IMR-90 (cell line): ENCODE measurements around the gene CCL19. TPM values are rescaled to one million over a fixed set of nuclear protein-coding genes. Genes with fewer than 3 reads are reported as not detected.

Source experiments
- ATAC-seq: fragments of 200-7000 bp; cut with Tn5 transposase; 2 replicates; pipeline ENCODE4 v1.9.1; 2020; ENCODE audit warnings: low read depth, mild to moderate bottlenecking, moderate library complexity
- BruUV-seq: library from RNA; stranded (reverse); fragments of 400-500 nt; replicated peaks from 2 replicates; lab custom pipeline; 2021; lab: Mats Ljungman, UMichigan
- CTCF ChIA-PET: fragments of 300-600 bp; formaldehyde crosslinking; extraction: SDS; loops from one replicate; lab custom pipeline; 2021; ENCODE audit warnings: antibody characterized with exemption; lab: Yijun Ruan, JAX
- POLR2A ChIA-PET: fragments of 300-600 bp; sonication (Branson Sonifier 250); formaldehyde crosslinking; loops from one replicate; lab custom pipeline; 2022; ENCODE audit warnings: antibody characterized with exemption; ENCODE audit not compliant: unreplicated experiment; lab: Charles Lee
- DNase-seq: peaks from one replicate; pipeline ENCODE4 v3.0.0; 2013
- H2AFZ ChIP-seq: replicated peaks from 2 replicates; pipeline ENCODE3; 2013; ENCODE audit warnings: low read length, mild to moderate bottlenecking; ENCODE audit not compliant: poor library complexity
- H2AK5ac ChIP-seq: 2 replicates; pipeline ENCODE4 v1.6.1; 2013; ENCODE audit warnings: low read depth, low read length, inconsistent platforms
- H2AK9ac ChIP-seq: replicated peaks from 2 replicates; pipeline ENCODE3; 2013; ENCODE audit warnings: mild to moderate bottlenecking, low read depth, low read length, moderate library complexity; ENCODE audit not compliant: poor library complexity
- H2BK120ac ChIP-seq: 2 replicates; pipeline ENCODE4 v1.6.1; 2013; ENCODE audit warnings: low read depth, low read length, inconsistent platforms
- H2BK15ac ChIP-seq: 3 replicates; pipeline ENCODE4 v1.6.1; 2013; ENCODE audit warnings: low read depth, low read length, inconsistent platforms
- H2BK20ac ChIP-seq: 2 replicates; pipeline ENCODE4 v1.6.1; 2013; ENCODE audit warnings: low read depth, mild to moderate bottlenecking, inconsistent platforms, low read length, moderate library complexity
- H2BK5ac ChIP-seq: 2 replicates; pipeline ENCODE4 v1.6.1; 2013; ENCODE audit warnings: mild to moderate bottlenecking, low read depth, low read length, inconsistent platforms; ENCODE audit not compliant: poor library complexity, severe bottlenecking
- H3K14ac ChIP-seq: replicated peaks from 2 replicates; pipeline ENCODE4 v1.6.1; 2013; ENCODE audit warnings: low read depth, low read length, inconsistent platforms
- H3K18ac ChIP-seq: 2 replicates; pipeline ENCODE4 v1.6.1; 2013; ENCODE audit warnings: low read depth, low read length, control low read depth
- H3K23ac ChIP-seq: 2 replicates; pipeline ENCODE4 v1.6.1; 2013; ENCODE audit warnings: low read depth, low read length, inconsistent platforms
- H3K27ac ChIP-seq: 2 replicates; pipeline ENCODE4 v1.5.1; 2013; ENCODE audit warnings: mild to moderate bottlenecking, control low read depth, low read length; ENCODE audit not compliant: insufficient read depth
- H3K27me3 ChIP-seq: 2 replicates; pipeline ENCODE4 v1.6.1; 2013; ENCODE audit warnings: low read length; ENCODE audit not compliant: control insufficient read depth, insufficient read depth
- H3K36me3 ChIP-seq: 2 replicates; pipeline ENCODE4 v1.6.1; 2013; ENCODE audit warnings: low read length, mixed read lengths; ENCODE audit not compliant: control insufficient read depth, insufficient read depth
- H3K4ac ChIP-seq: 2 replicates; pipeline ENCODE4 v1.6.1; 2013; ENCODE audit warnings: low read depth, low read length, inconsistent platforms
- H3K4me1 ChIP-seq: 2 replicates; pipeline ENCODE4 v1.6.1; 2013; ENCODE audit warnings: low read length, mixed read lengths; ENCODE audit not compliant: control insufficient read depth, insufficient read depth
- H3K4me2 ChIP-seq: 2 replicates; pipeline ENCODE4 v1.6.1; 2013; ENCODE audit warnings: low read depth, mild to moderate bottlenecking, control low read depth, low read length, moderate library complexity
- H3K4me3 ChIP-seq: 2 replicates; pipeline ENCODE4 v1.5.1; 2013; ENCODE audit warnings: low read depth, mild to moderate bottlenecking, control low read depth, low read length, moderate library complexity; ENCODE audit not compliant: insufficient read depth
- H3K56ac ChIP-seq: 2 replicates; pipeline ENCODE4 v1.6.1; 2013; ENCODE audit warnings: low read length, inconsistent platforms; ENCODE audit not compliant: insufficient read depth; ENCODE audit errors: extremely low read depth
- H3K79me1 ChIP-seq, 2 experiments: 2 replicates each; pipeline ENCODE4 v1.6.1; 2013; ENCODE audit warnings: low read length in 2 of 2, inconsistent platforms in 1 of 2, low read depth in 1 of 2
- H3K9ac ChIP-seq: 2 replicates; pipeline ENCODE4 v1.6.1; 2013; ENCODE audit warnings: low read depth, low read length, control low read depth
- H3K9me1 ChIP-seq: 2 replicates; pipeline ENCODE4 v1.6.1; 2013; ENCODE audit warnings: low read length, inconsistent platforms; ENCODE audit not compliant: insufficient read depth
- H3K9me3 ChIP-seq: 2 replicates; pipeline ENCODE4 v1.6.1; 2013; ENCODE audit warnings: low read length; ENCODE audit not compliant: control insufficient read depth, insufficient read depth
- H4K20me1 ChIP-seq: 2 replicates; pipeline ENCODE4 v1.6.1; 2013; ENCODE audit warnings: low read length, inconsistent platforms; ENCODE audit not compliant: insufficient read depth
- H4K5ac ChIP-seq: 2 replicates; pipeline ENCODE4 v1.6.1; 2013; ENCODE audit warnings: mild to moderate bottlenecking, low read depth, low read length, control low read depth
- H4K8ac ChIP-seq, 2 experiments: 2 replicates each; pipeline ENCODE4 v1.6.1; 2013; ENCODE audit warnings: low read depth in 2 of 2, low read length in 2 of 2, control low read depth in 1 of 2, inconsistent platforms in 1 of 2
- H4K91ac ChIP-seq: 2 replicates; pipeline ENCODE4 v1.6.1; 2013; ENCODE audit warnings: low read depth, low read length, inconsistent platforms; ENCODE audit not compliant: insufficient read depth
- CEBPB ChIP-seq: IDR thresholded peaks from 2 replicates; pipeline ENCODE4 v1.6.1; 2012; ENCODE audit warnings: low read depth, low read length, improper control_type of control experiment
- CHD1 ChIP-seq: IDR thresholded peaks from 2 replicates; pipeline ENCODE4 v1.6.1; 2012; ENCODE audit warnings: low read depth, low read length, improper control_type of control experiment
- CTCF ChIP-seq: conservative IDR thresholded peaks from 2 replicates; pipeline ENCODE4 v1.5.1; 2012; ENCODE audit warnings: mild to moderate bottlenecking, low read depth, low read length, improper control_type of control experiment
- FOS ChIP-seq: fragments of 150-350 bp; IDR thresholded peaks from 2 replicates; pipeline ENCODE4 v1.6.1; 2016; ENCODE audit warnings: low read depth, low read length
- MAFK ChIP-seq: IDR thresholded peaks from 2 replicates; pipeline ENCODE4 v1.6.1; 2012; ENCODE audit warnings: low read depth, low read length, improper control_type of control experiment
- NFE2L2 ChIP-seq: fragments of 150-350 bp; IDR thresholded peaks from 2 replicates; pipeline ENCODE4 v1.6.1; 2016; ENCODE audit warnings: low read depth, mild to moderate bottlenecking, low read length
- RFX5 ChIP-seq: IDR thresholded peaks from 2 replicates; pipeline ENCODE4 v1.8.0; 2012; ENCODE audit warnings: low read depth, mild to moderate bottlenecking, low read length, moderate library complexity
- SMC3 ChIP-seq: fragments of 150-350 bp; IDR thresholded peaks from 2 replicates; pipeline ENCODE4 v1.6.1; 2016; ENCODE audit warnings: low read depth, mild to moderate bottlenecking, antibody characterized with exemption, low read length, moderate library complexity
- WGBS, 2 experiments: methylation state at CpG; one replicate each; pipeline versions ENCODE4 v1.1.5 to v1.1.7; 2013; ENCODE audit warnings: missing lambda C conversion rate in 2 of 2; ENCODE audit not compliant: insufficient read length in 1 of 2; ENCODE audit errors: extremely low coverage in 2 of 2; 5-methylcytosine and 5-hydroxymethylcytosine counted together
- dilution Hi-C: fragments of 300-500 bp; cut with HindIII; formaldehyde crosslinking; loops from one replicate; pipeline ENCODE4 v1.14.3; 2018; ENCODE audit warnings: low sequenced_read_pairs; ENCODE audit not compliant: unreplicated experiment
- in situ Hi-C: fragments of 300-500 bp; cut with MboI; formaldehyde crosslinking; loops from 3 replicates; pipeline ENCODE4 v1.14.3; 2019; ENCODE audit warnings: low sequenced_read_pairs, inconsistent platforms, mixed read lengths
- intact Hi-C: fragments of 100-400 bp; cut with micrococcal nuclease; formaldehyde crosslinking; loops from 2 replicates; pipeline ENCODE4 v1.10.0; 2022
- polyA plus RNA-seq, 3 experiments: library from polyadenylated mRNA; depleted of rRNA; stranded (reverse); fragments of >200 nt; gene quantifications; 2 replicates each; pipeline ENCODE4 v1.2.3, GENCODE V29; 2012; ENCODE audit warnings: low replicate concordance in 1 of 3
- total RNA-seq: library from RNA; depleted of rRNA; stranded (reverse); fragments of >200 nt; gene quantifications from 2 replicates; pipeline ENCODE4 v1.2.3, GENCODE V29; 2012
- TF ChIP-seq, protein P1 (sequence below): fragments of 150-350 bp; IDR thresholded peaks from 2 replicates; pipeline ENCODE4 v1.6.1; 2016; ENCODE audit warnings: low read depth, mild to moderate bottlenecking, low read length, moderate library complexity, borderline replicate concordance

The CCL19 gene
- total and polyA plus RNA-seq, 2 of the 4 experiments (the other 2 are of a cell fraction), result not detected

GRCh38 chr9:34689116-34689470 lies 2.0 kb downstream of the CCL19 start:
- H3K9me1 ChIP-seq, result 0 out of 2 replicates have a peak, but pooled peaks cover 7% of the 10 kb centered on the region
- no peaks in the 10 kb centered on the region for H3K9me3 ChIP-seq
- no peak overlapping the region for H2BK15ac ChIP-seq
- no peak overlapping the region for H3K4me2 ChIP-seq
- H4K8ac ChIP-seq, result no peak overlapping the region
- H3K23ac ChIP-seq, result no peak overlapping the region
- H4K91ac ChIP-seq, result no peak overlapping the region
- no peaks in the 10 kb centered on the region for H3K79me1 ChIP-seq
- no peak overlapping the region for H2BK5ac ChIP-seq
- no peak overlapping the region for H3K4ac ChIP-seq
- no peak overlapping the region for H3K4me3 ChIP-seq
- H3K27ac ChIP-seq, result no peak overlapping the region
- no peak overlapping the region for H3K14ac ChIP-seq
- dilution Hi-C loops, result no loop called here
- ATAC-seq, result no peak
- no peak overlapping the region for H3K9ac ChIP-seq
- ChIA-PET POLR2A (no interaction called here), CTCF (no interaction called here)
- no peak overlapping the region for H3K18ac ChIP-seq
- no TSS peak for BruUV-seq
- WGBS, 2 experiments, result no CpG with 5 or more reads among the region's 4 CpGs
- H3K27me3 ChIP-seq, result no peaks in the 10 kb centered on the region
- H2BK120ac ChIP-seq, result no peak overlapping the region
- no peak overlapping the region for H4K5ac ChIP-seq
- H2AFZ ChIP-seq, result no peak overlapping the region
- no peaks in the 10 kb centered on the region; the same call in 1 of the 2 replicates for H3K4me1 ChIP-seq
- intact Hi-C loops, result no loop called here
- in situ Hi-C loops, result no loop called here
- no peak for DNase-seq
- H2AK5ac ChIP-seq, result no peak overlapping the region
- TF ChIP-seq MAFK (no peak), NFE2L2 (no peak), RFX5 (no peak), FOS (no peak), CHD1 (no peak), CEBPB (no peak), CTCF (no peak), SMC3 (no peak)
- TF ChIP-seq, protein P1, sequence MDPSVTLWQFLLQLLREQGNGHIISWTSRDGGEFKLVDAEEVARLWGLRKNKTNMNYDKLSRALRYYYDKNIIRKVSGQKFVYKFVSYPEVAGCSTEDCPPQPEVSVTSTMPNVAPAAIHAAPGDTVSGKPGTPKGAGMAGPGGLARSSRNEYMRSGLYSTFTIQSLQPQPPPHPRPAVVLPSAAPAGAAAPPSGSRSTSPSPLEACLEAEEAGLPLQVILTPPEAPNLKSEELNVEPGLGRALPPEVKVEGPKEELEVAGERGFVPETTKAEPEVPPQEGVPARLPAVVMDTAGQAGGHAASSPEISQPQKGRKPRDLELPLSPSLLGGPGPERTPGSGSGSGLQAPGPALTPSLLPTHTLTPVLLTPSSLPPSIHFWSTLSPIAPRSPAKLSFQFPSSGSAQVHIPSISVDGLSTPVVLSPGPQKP, result no peak
- no peak overlapping the region for H2AK9ac ChIP-seq
- H3K56ac ChIP-seq, result no peak overlapping the region
- H3K36me3 ChIP-seq, result no peaks in the 10 kb centered on the region
- H2BK20ac ChIP-seq, result no peak overlapping the region
- H4K20me1 ChIP-seq, result no peaks in the 10 kb centered on the region; the same call in 1 of the 2 replicates
